T-helper 17 cell (primary cell): ENCODE data around the gene ZNF579. TPM values are rescaled to one million over a fixed set of nuclear protein-coding genes. Genes with fewer than 3 reads are reported as not detected.
"Not testable (repeated sequence)": the region's sequence is repeated elsewhere in the genome, so short reads cannot be mapped to it uniquely, and the experiment has no call there.

ENCODE experiments used
- ATAC-seq: fragments of 150-1000 bp; cut with Tn5 transposase; 2 replicates; pipeline ENCODE4 v1.10.0; 2021; ENCODE audit warnings: mild to moderate bottlenecking, moderate library complexity
- DNase-seq, 3 donors: peaks; one replicate each; pipeline versions ENCODE4 v3.0.0 to v3.0.0-alpha.2; 2020 to 2021
- H3K9me3 ChIP-seq: one replicate; pipeline ENCODE4 v1.7.0; 2013; ENCODE audit warnings: low read length, mild to moderate bottlenecking; ENCODE audit not compliant: control insufficient read depth, poor library complexity, severe bottlenecking
- H3K27ac Mint-ChIP-seq: one replicate; pipeline ENCODE4 v1.8.0; 2022; ENCODE audit warnings: mild to moderate bottlenecking, moderate library complexity, mixed read lengths
- H3K27me3 Mint-ChIP-seq: one replicate; pipeline ENCODE4 v1.8.0; 2022; ENCODE audit warnings: mixed read lengths
- H3K36me3 Mint-ChIP-seq: one replicate; pipeline ENCODE4 v1.8.0; 2022; ENCODE audit warnings: low read depth, mixed read lengths
- H3K4me1 Mint-ChIP-seq: one replicate; pipeline ENCODE4 v1.8.0; 2022; ENCODE audit warnings: mild to moderate bottlenecking, mixed read lengths
- H3K4me3 Mint-ChIP-seq: one replicate; pipeline ENCODE4 v1.8.0; 2022; ENCODE audit warnings: mild to moderate bottlenecking, moderate library complexity, mixed read lengths
- total RNA-seq, 4 donors: library from RNA in 2 of 4; stranded (reverse) in 2 of 4; gene quantifications; one replicate each; pipeline ENCODE4 v1.2.3 and lab custom pipeline; 2022 to 2026

Gene ZNF579
- total RNA-seq, 2 donors from 2014 or later, result 5.9 to 6.2 TPM

DNA sequence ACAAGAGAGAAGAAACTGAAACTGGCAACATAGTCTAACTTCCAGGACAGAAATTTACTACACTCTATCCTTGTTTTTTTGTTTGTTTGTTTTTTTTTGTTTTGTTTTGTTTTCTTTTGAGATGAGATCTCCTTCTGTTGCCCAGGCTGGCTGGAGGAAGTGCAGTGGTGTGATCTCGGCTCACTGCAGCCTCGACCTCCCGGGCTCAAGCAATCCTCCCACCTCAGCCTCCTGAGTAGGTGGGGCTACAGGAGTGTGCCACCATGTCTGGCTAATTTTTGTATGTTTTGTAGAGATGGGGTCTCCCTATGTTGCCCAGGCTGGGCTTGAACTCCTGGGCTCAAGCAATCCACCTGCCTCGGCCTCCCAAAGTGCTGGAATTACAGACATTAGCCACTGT lies 1.6 kb upstream of the ZNF579 start:
- H3K36me3 Mint-ChIP-seq, H3K27me3 Mint-ChIP-seq, H3K4me3 Mint-ChIP-seq, H3K27ac Mint-ChIP-seq, ATAC-seq, H3K9me3 ChIP-seq, DNase-seq: not testable (repeated sequence)
- H3K4me1 Mint-ChIP-seq, result peaks cover 39% of the 10 kb centered on the region

- no peak overlapping the region for H3K27ac Mint-ChIP-seq
- peak overlapping the region; percentile 87 for H3K4me3 Mint-ChIP-seq
- peaks cover 37% of the 10 kb centered on the region for H3K4me1 Mint-ChIP-seq
Measured at GRCh38 chr19:55581823-55582223, 1.2 kb upstream of the ZNF579 start.

GRCh38 chr19:55581145-55581822 lies 636 bp upstream of the ZNF579 start:
- H3K27ac Mint-ChIP-seq, result peak overlapping the region; percentile 62
- H3K36me3 Mint-ChIP-seq, result peaks cover 5% of the 10 kb centered on the region
- no peaks in the 10 kb centered on the region for H3K27me3 Mint-ChIP-seq
- H3K4me3 Mint-ChIP-seq, result peak overlapping the region; percentile 87
- peaks cover 36% of the 10 kb centered on the region for H3K4me1 Mint-ChIP-seq
- no peaks in the 10 kb centered on the region for H3K9me3 ChIP-seq
- DNase-seq, result no peak
- no peak for ATAC-seq

More at GRCh38 chr19:55581823-55582223, 1.2 kb upstream of the ZNF579 start:
- no peaks in the 10 kb centered on the region for H3K27me3 Mint-ChIP-seq
- ATAC-seq (no peak), DNase-seq (no peak)
- H3K36me3 Mint-ChIP-seq, result peaks cover 5% of the 10 kb centered on the region
- no peaks in the 10 kb centered on the region for H3K9me3 ChIP-seq

DNA sequence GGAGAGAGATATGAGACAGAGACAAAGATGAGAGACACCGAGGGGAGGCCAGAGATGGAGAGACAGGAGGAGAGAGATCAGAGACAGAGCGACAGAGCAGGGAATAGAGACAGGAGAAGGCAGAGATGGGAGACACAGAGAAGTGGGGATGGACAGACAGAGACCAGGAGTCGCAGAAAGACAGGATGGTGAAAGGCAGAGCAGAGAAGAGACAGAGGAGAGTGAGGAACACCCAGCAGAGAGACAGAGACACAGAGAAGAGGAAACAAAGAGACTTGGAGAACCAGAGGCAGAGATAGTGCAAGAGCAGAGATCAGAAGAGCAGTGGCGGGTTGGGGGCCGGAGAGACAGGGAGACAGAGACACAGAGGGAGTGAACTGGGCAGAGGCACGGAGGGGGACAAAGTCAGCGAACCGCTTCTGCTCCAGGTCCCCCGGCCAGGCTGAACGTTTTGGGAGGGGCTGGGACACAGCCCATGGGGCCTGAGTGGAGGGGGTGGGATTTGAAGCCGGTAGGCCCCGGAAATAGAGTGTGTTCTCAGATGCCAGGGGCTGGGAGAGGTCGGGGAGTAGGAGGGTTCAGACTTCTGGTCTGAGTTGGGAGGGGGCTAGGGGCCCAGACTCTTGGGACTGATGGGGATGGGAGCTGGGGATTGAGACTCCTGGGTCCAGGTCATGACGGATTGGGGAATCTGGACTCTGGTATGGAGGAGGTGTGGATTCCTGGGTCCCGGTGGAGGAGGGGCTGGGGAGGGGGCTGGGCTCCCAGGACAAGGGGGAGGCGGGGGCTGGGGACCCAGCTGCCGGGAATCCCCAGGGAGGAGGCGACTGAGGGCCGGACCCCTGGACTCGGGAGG lies 654 bp downstream of the ZNF579 start:
- H3K4me3 Mint-ChIP-seq, result peak overlapping the region; percentile 87
- peaks cover 25% of the 10 kb centered on the region for H3K4me1 Mint-ChIP-seq
- peak overlapping the region; percentile 62 for H3K27ac Mint-ChIP-seq
- no peak for DNase-seq
- ATAC-seq, result peak; percentile 40
- H3K36me3 Mint-ChIP-seq, result peaks cover 5% of the 10 kb centered on the region
- no peaks in the 10 kb centered on the region for H3K9me3 ChIP-seq
- H3K27me3 Mint-ChIP-seq, result no peaks in the 10 kb centered on the region

GRCh38 chr19:55578761-55579747 lies 1.6 kb downstream of the ZNF579 start:
- Mint-ChIP-seq H3K4me3 (peak overlapping the region; percentile 87), H3K4me1 (peaks cover 23% of the 10 kb centered on the region), H3K27me3 (no peaks in the 10 kb centered on the region), H3K36me3 (peaks cover 5% of the 10 kb centered on the region), H3K27ac (peak overlapping the region; percentile 62)
- no peaks in the 10 kb centered on the region for H3K9me3 ChIP-seq
- DNase-seq, result no peak
- ATAC-seq, result no peak

- peaks cover 23% of the 10 kb centered on the region for H3K4me1 Mint-ChIP-seq
- peaks cover 5% of the 10 kb centered on the region for H3K36me3 Mint-ChIP-seq
- no peak overlapping the region for H3K27ac Mint-ChIP-seq
- ATAC-seq (no peak), DNase-seq (no peak)
- H3K4me3 Mint-ChIP-seq, result no peak overlapping the region
- no peaks in the 10 kb centered on the region for H3K9me3 ChIP-seq
- H3K27me3 Mint-ChIP-seq, result no peaks in the 10 kb centered on the region
Measured at GRCh38 chr19:55578031-55578760, 2.5 kb downstream of the ZNF579 start.

DNA sequence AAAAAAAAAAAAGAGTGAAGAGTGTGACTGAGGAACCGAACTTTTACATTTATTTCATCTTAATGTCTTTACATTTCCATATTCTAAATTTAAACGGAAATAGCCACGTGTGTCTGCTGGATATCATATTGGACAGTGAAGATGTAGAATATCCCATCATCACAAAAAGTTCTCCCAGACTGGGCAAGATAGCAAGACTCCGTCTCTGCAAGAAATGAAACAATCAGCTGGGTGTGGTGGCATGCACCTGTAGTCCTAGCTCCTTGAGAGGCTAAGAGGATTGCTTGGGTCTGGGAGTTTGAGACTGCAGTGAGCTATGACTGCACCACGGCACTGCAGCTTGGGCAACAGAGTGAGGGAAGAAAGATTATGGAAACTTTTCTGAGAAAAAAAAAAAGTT lies 3.9 kb downstream of the ZNF579 start:
- Mint-ChIP-seq H3K27me3 (no peaks in the 10 kb centered on the region), H3K36me3 (peaks cover 5% of the 10 kb centered on the region), H3K27ac (no peak overlapping the region), H3K4me3 (no peak overlapping the region), H3K4me1 (peaks cover 18% of the 10 kb centered on the region)
- DNase-seq (no peak), ATAC-seq (no peak)
- H3K9me3 ChIP-seq, result no peaks in the 10 kb centered on the region

DNA sequence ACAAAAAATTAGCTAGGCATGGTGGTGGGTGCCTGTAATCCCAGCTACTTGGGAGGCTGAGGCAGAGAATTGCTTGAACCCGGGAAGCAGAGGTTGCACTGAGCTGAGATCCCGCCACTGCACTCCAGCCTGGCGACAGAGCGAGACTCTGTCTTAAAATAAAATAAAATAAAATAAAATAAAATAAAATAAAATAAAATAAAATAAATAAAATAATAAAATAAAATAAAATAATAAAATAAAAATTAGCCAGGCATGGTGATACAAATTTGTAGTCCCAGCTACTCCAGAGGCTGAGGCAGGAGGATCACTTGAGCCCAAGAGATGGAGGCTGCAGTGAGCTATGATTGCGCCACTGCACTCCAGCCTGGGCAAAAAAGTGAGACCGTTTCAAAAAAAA lies 6.7 kb downstream of the ZNF579 start:
- DNase-seq, H3K27me3 Mint-ChIP-seq, H3K27ac Mint-ChIP-seq, H3K4me3 Mint-ChIP-seq, H3K36me3 Mint-ChIP-seq, ATAC-seq, H3K9me3 ChIP-seq, H3K4me1 Mint-ChIP-seq: not testable (repeated sequence)

GRCh38 chr19:55569477-55569876 lies 11.2 kb downstream of the ZNF579 start:
- ATAC-seq, H3K4me3 Mint-ChIP-seq, H3K9me3 ChIP-seq, H3K36me3 Mint-ChIP-seq, H3K4me1 Mint-ChIP-seq, H3K27ac Mint-ChIP-seq, DNase-seq: not testable (repeated sequence)
- peaks cover 12% of the 10 kb centered on the region for H3K27me3 Mint-ChIP-seq

- H3K9me3 ChIP-seq, result no peaks in the 10 kb centered on the region
- Mint-ChIP-seq H3K27ac (no peak overlapping the region), H3K4me3 (no peak overlapping the region), H3K27me3 (peaks cover 17% of the 10 kb centered on the region), H3K36me3 (no peaks in the 10 kb centered on the region), H3K4me1 (no peaks in the 10 kb centered on the region)
- ATAC-seq (no peak), DNase-seq (no peak)
Measured at GRCh38 chr19:55567708-55568328, 12.8 kb downstream of the ZNF579 start.

GRCh38 chr19:55566823-55567222 lies 13.8 kb downstream of the ZNF579 start:
- H3K36me3 Mint-ChIP-seq, result no peaks in the 10 kb centered on the region
- H3K27me3 Mint-ChIP-seq, result peaks cover 17% of the 10 kb centered on the region
- H3K4me1 Mint-ChIP-seq, result no peaks in the 10 kb centered on the region
- ATAC-seq, result no peak
- DNase-seq, result no peak
- H3K27ac Mint-ChIP-seq, result no peak overlapping the region
- no peaks in the 10 kb centered on the region for H3K9me3 ChIP-seq
- H3K4me3 Mint-ChIP-seq, result no peak overlapping the region

DNA sequence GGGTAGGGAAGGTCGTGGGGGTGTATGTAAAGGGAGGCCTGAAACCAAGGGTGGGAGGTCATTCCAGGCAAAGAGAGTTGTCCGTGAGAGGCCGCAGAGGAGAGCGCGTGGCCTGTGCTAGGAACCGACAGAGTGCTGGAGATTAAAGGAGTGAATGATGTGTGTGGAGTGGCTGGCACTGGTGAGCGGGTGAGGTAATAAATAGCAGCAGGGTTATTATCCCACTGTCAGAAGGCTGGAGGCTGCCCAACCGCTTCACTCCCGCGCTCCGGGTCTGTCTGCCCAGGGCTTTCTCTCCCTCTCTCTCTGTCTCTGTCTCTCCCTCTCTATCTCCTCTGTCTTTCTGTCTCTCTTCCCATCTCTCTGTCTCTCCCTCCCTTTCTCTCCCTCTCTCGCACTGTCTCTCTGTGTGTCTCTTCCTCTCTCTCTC lies 17.4 kb downstream of the ZNF579 start:
- H3K4me3 Mint-ChIP-seq, result no peak overlapping the region
- DNase-seq, result no peak
- no peak overlapping the region for H3K27ac Mint-ChIP-seq
- H3K27me3 Mint-ChIP-seq, result peaks cover 32% of the 10 kb centered on the region
- H3K36me3 Mint-ChIP-seq, result no peaks in the 10 kb centered on the region
- H3K9me3 ChIP-seq, result no peaks in the 10 kb centered on the region
- ATAC-seq, result no peak
- no peaks in the 10 kb centered on the region for H3K4me1 Mint-ChIP-seq
